Measurements from ENCODE around the gene BPNT1. TPM values are rescaled to one million over a fixed set of nuclear protein-coding genes. Genes with fewer than 3 reads are reported as not detected.

Gene BPNT1
- total and polyA plus RNA-seq, 2 donors (not counting 1 experiment from before 2014, with no cell fraction given): 23.8 to 51.2 TPM

- no peaks in the 10 kb centered on the region for H3K79me2 ChIP-seq (ENCODE audit: control insufficient read depth, insufficient read depth, low read length)
- no peaks in the 10 kb centered on the region for H3K4me1 ChIP-seq (ENCODE audit: control insufficient read depth, extremely low read depth, insufficient read depth, low read length)
- H3K27me3 ChIP-seq (ENCODE audit: control insufficient read depth, insufficient read depth, low read length): no peaks in the 10 kb centered on the region
- H3K4me2 ChIP-seq (ENCODE audit: extremely low read depth, insufficient read depth, low read length): no peak overlapping the region
- TF ChIP-seq EZH2 (IDR thresholded peaks at IDR 0.05; ENCODE audit: low read length, missing control alignments): no peak
- no peak for TF ChIP-seq CTCF (conservative IDR thresholded peaks at IDR 0.05 in 1 of 2, IDR thresholded peaks at IDR 0.05 in 1 of 2; ENCODE audit: low read depth in 1 of 2, low read length in 2 of 2)
- H3K9me3 ChIP-seq (ENCODE audit: control insufficient read depth, insufficient read depth, low read depth, low read length): no peaks in the 10 kb centered on the region
- no peak overlapping the region for H2AFZ ChIP-seq (ENCODE audit: low read length)
- DNase-seq (ENCODE audit: low read depth in 2 of 2): peak; percentile 8 to 11
- H3K9ac ChIP-seq (ENCODE audit: insufficient read depth, low read length): no peak overlapping the region
- peaks cover 1% of the 10 kb centered on the region for H3K36me3 ChIP-seq (ENCODE audit: control insufficient read depth, insufficient read depth, low read length)
- no peaks in the 10 kb centered on the region for H4K20me1 ChIP-seq (ENCODE audit: control insufficient read depth, extremely low read depth, insufficient read depth, low read length)
- H3K27ac ChIP-seq (ENCODE audit: insufficient read depth, low read length): no peak overlapping the region
- H3K4me3 ChIP-seq (replicated peaks in 1 of 4; ENCODE audit: control extremely low read depth in 1 of 4, insufficient read depth in 1 of 4, low read depth in 3 of 4, low read length in 4 of 4): no peak overlapping the region
These were observed 22.1 kb downstream of the BPNT1 start for GRCh38 chr1:220067269-220068204.

DNA sequence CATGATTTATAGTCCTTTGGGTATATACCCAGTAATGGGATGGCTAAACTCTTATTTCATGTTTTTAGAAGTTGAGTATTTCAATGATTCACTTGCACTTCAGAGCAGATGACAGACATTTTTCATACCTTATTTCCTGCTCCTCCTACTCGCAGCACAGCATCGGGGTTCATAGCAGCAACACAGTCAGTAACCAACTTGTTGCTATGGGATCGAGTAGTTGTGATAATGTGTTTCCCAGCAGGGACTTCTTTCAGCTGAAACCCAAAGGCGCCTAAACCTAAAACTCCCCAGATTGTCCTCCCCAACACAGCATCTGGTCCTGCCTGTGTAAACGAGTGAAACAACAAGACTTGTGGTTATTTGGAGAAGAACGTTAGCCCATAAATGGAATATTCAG, 27.0 kb downstream of the BPNT1 start:
- Histone ChIP-seq H4K20me1 (ENCODE audit: control insufficient read depth, extremely low read depth, insufficient read depth, low read length) (no peaks in the 10 kb centered on the region), H3K9me3 (ENCODE audit: control insufficient read depth, insufficient read depth, low read depth, low read length) (no peaks in the 10 kb centered on the region), H3K27ac (ENCODE audit: insufficient read depth, low read length) (no peak overlapping the region), H3K4me3 (replicated peaks in 1 of 4; ENCODE audit: control extremely low read depth in 1 of 4, insufficient read depth in 1 of 4, low read depth in 3 of 4, low read length in 4 of 4) (no peak overlapping the region), H3K36me3 (ENCODE audit: control insufficient read depth, insufficient read depth, low read length) (peaks cover 1% of the 10 kb centered on the region), H3K27me3 (ENCODE audit: control insufficient read depth, insufficient read depth, low read length) (no peaks in the 10 kb centered on the region), H3K9ac (ENCODE audit: insufficient read depth, low read length) (no peak overlapping the region), H2AFZ (ENCODE audit: low read length) (no peak overlapping the region), H3K79me2 (ENCODE audit: control insufficient read depth, insufficient read depth, low read length) (no peaks in the 10 kb centered on the region), H3K4me1 (ENCODE audit: control insufficient read depth, extremely low read depth, insufficient read depth, low read length) (no peaks in the 10 kb centered on the region), H3K4me2 (ENCODE audit: extremely low read depth, insufficient read depth, low read length) (no peak overlapping the region)
- DNase-seq (ENCODE audit: low read depth in 2 of 2): no peak
- no peak for TF ChIP-seq CTCF (conservative IDR thresholded peaks at IDR 0.05 in 1 of 2, IDR thresholded peaks at IDR 0.05 in 1 of 2; ENCODE audit: low read depth in 1 of 2, low read length in 2 of 2)
- no peak for TF ChIP-seq EZH2 (IDR thresholded peaks at IDR 0.05; ENCODE audit: low read length, missing control alignments)

DNA sequence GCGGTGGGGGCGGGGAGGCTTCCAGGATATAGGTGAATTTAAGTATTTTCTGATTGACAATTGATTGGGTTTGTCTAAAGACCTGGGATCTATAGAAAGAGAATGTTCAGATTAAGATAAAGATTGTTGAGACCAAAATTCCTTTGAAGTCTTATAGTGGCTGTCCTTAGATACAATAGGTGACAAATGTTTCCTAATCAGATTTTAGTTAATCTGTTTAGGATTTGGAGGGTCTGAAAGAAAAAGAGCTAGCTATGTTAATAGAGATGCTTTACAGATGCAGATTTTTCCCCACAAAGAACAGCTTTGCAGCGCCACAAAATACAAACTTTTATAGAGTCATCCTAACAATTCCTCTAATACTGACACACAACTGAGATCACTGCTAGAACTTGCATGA, 28.7 kb downstream of the BPNT1 start:
- no peak overlapping the region for H3K4me2 ChIP-seq (ENCODE audit: extremely low read depth, insufficient read depth, low read length)
- H3K4me3 ChIP-seq (replicated peaks in 1 of 4; ENCODE audit: control extremely low read depth in 1 of 4, insufficient read depth in 1 of 4, low read depth in 3 of 4, low read length in 4 of 4): no peak overlapping the region
- no peak overlapping the region for H3K9ac ChIP-seq (ENCODE audit: insufficient read depth, low read length)
- peaks cover 1% of the 10 kb centered on the region for H3K36me3 ChIP-seq (ENCODE audit: control insufficient read depth, insufficient read depth, low read length)
- no peaks in the 10 kb centered on the region for H3K4me1 ChIP-seq (ENCODE audit: control insufficient read depth, extremely low read depth, insufficient read depth, low read length)
- no peaks in the 10 kb centered on the region for H4K20me1 ChIP-seq (ENCODE audit: control insufficient read depth, extremely low read depth, insufficient read depth, low read length)
- no peak for TF ChIP-seq EZH2 (IDR thresholded peaks at IDR 0.05; ENCODE audit: low read length, missing control alignments)
- TF ChIP-seq CTCF (conservative IDR thresholded peaks at IDR 0.05 in 1 of 2, IDR thresholded peaks at IDR 0.05 in 1 of 2; ENCODE audit: low read depth in 1 of 2, low read length in 2 of 2): no peak
- H2AFZ ChIP-seq (ENCODE audit: low read length): no peak overlapping the region
- H3K27me3 ChIP-seq (ENCODE audit: control insufficient read depth, insufficient read depth, low read length): no peaks in the 10 kb centered on the region
- no peak overlapping the region for H3K27ac ChIP-seq (ENCODE audit: insufficient read depth, low read length)
- no peak for DNase-seq (ENCODE audit: low read depth in 2 of 2)
- no peaks in the 10 kb centered on the region for H3K79me2 ChIP-seq (ENCODE audit: control insufficient read depth, insufficient read depth, low read length)
- H3K9me3 ChIP-seq (ENCODE audit: control insufficient read depth, insufficient read depth, low read depth, low read length): no peaks in the 10 kb centered on the region
